ENCODE measurements around the gene MYBPH. TPM values are rescaled to one million over a fixed set of nuclear protein-coding genes. Genes with fewer than 3 reads are reported as not detected.
A peak's percentile ranks its signal among the peaks of the same experiment; 100 is the strongest.

The MYBPH gene
- total RNA-seq, 3 donors from 2014 or later = not detected

DNA sequence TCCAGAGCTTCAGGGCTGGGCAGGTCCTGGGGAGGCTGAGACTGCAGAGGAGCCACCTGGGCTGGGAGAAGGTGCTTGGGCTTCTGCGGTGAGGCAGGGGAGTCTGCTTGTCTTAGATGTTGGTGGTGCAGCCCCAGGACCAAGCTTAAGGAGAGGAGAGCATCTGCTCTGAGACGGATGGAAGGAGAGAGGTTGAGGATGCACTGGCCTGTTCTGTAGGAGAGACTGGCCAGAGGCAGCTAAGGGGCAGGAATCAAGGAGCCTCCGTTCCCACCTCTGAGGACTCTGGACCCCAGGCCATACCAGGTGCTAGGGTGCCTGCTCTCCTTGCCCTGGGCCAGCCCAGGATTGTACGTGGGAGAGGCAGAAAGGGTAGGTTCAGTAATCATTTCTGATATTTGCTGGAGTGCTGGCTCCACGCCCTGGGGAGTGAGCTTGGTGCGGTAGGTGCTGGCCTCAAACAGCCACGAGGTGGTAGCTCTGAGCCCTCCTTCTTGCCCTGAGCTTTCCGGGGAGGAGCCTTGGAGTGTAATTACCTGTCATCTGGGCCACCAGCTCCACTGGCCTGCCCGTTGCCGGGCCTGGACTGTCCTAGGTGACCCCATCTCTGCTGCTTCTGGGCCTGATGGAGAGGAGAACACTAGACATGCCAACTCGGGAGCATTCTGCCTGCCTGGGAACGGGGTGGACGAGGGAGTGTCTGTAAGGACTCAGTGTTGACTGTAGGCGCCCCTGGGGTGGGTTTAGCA, 9.3 kb downstream of the MYBPH start:
- Histone ChIP-seq H3K9me3 (no peaks in the 10 kb centered on the region), H3K36me3 (ENCODE audit: low read depth) (no peaks in the 10 kb centered on the region), H3K4me1 (ENCODE audit: low read depth) (no peaks in the 10 kb centered on the region), H3K4me3 (no peak overlapping the region)
- intact Hi-C loops (cut with DNase I, micrococcal nuclease) = no loop called here
- DNase-seq (peak in 2 of 3 donors; percentile 66 to 68), ATAC-seq (peak; percentile 89)
- TF ChIP-seq, protein P1, sequence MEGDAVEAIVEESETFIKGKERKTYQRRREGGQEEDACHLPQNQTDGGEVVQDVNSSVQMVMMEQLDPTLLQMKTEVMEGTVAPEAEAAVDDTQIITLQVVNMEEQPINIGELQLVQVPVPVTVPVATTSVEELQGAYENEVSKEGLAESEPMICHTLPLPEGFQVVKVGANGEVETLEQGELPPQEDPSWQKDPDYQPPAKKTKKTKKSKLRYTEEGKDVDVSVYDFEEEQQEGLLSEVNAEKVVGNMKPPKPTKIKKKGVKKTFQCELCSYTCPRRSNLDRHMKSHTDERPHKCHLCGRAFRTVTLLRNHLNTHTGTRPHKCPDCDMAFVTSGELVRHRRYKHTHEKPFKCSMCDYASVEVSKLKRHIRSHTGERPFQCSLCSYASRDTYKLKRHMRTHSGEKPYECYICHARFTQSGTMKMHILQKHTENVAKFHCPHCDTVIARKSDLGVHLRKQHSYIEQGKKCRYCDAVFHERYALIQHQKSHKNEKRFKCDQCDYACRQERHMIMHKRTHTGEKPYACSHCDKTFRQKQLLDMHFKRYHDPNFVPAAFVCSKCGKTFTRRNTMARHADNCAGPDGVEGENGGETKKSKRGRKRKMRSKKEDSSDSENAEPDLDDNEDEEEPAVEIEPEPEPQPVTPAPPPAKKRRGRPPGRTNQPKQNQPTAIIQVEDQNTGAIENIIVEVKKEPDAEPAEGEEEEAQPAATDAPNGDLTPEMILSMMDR (IDR thresholded peaks at IDR 0.05) = no peak

DNA sequence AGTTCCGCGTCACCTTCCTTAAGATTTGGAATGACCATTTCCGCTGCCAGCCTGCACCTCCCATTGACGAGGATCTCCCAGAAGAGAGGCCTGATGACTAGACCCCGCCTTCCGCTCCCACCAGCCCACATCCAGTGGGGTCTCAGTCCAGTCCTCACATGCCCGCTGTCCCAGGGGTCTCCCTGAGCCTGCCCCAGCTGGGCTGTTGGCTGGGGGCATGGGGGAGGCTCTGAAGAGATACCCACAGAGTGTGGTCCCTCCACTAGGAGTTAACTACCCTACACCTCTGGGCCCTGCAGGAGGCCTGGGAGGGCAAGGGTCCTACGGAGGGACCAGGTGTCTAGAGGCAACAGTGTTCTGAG, 9.8 kb downstream of the MYBPH start:
- Histone ChIP-seq H3K9me3 (no peaks in the 10 kb centered on the region), H3K36me3 (ENCODE audit: low read depth) (no peaks in the 10 kb centered on the region), H3K4me1 (ENCODE audit: low read depth) (no peaks in the 10 kb centered on the region), H3K4me3 (no peak overlapping the region)
- intact Hi-C loops (cut with DNase I, micrococcal nuclease) = no loop called here
- ATAC-seq = no peak
- TF ChIP-seq, protein P1 (IDR thresholded peaks at IDR 0.05) = no peak
- no peak for DNase-seq

- H3K4me3 ChIP-seq = no peak overlapping the region
- intact Hi-C loops (cut with DNase I, micrococcal nuclease) = no loop called here
- DNase-seq (no peak), ATAC-seq (no peak)
- TF ChIP-seq, protein P1 (IDR thresholded peaks at IDR 0.05) = no peak
- no peaks in the 10 kb centered on the region for H3K4me1 ChIP-seq (ENCODE audit: low read depth)
- H3K9me3 ChIP-seq = no peaks in the 10 kb centered on the region
- H3K36me3 ChIP-seq (ENCODE audit: low read depth) = no peaks in the 10 kb centered on the region
Measured at GRCh38 chr1:203165101-203165799, 10.4 kb downstream of the MYBPH start.

DNA sequence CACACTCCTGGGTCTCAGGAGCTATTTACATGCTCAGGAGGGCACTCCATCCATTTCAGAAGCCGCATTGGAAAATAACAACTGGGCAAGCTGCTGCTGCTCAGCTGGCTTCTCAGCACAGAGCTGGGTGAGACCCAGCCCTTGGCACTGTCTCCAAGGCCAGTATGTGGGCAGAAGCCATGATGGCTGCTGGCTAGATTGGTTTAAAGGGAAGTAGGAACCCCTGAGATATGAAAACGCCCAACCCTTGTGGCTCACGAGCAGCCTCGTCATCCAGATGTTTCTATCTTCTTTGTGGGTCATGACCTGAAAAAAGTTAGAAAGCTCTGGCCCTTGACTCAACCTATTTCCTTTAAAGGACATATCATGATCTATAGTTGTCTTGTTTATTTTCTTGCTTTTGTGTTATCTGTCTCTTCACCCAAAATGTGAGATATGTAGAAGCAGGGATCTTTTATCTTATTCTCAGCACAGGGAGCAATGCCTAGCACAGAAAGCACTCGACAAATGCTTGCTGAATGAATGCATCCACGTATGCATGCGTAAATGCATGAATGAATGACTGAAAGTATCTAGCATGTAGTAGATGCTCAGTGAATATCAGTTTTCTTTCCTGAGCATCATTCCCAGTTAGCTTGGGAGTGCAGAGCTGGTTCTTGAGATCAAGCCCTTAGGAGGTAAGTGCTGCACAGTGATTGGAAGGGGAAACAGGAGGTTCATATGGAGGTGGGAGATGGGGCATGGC, 11.6 kb downstream of the MYBPH start:
- H3K36me3 ChIP-seq (ENCODE audit: low read depth) = no peaks in the 10 kb centered on the region
- no peak overlapping the region for H3K4me3 ChIP-seq
- no peaks in the 10 kb centered on the region for H3K4me1 ChIP-seq (ENCODE audit: low read depth)
- TF ChIP-seq, protein P1 (IDR thresholded peaks at IDR 0.05) = no peak
- H3K9me3 ChIP-seq = no peaks in the 10 kb centered on the region
- intact Hi-C loops (cut with DNase I, micrococcal nuclease) = no loop called here
- ATAC-seq (no peak), DNase-seq (no peak)

DNA sequence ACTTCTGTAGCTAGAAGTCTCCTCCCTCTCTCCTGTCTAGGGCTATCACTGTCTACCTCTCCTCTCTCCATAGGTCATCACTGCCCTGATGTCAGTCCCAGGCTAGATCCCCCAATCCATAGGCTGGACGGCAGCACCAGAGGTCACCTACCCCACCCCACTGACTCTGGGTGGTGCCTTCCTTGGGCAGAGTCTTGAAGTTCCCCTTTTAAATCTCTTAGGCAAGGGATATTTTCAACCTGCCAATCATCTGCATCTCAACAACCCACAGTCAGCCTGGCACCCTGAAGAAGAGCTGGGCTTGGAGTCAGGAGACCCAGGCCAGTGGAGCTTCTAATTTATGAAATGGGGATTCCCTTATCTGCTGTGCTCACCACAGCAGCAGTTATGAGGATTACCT, 13.2 kb downstream of the MYBPH start:
- ATAC-seq = no peak
- intact Hi-C loops (cut with DNase I, micrococcal nuclease) = no loop called here
- TF ChIP-seq, protein P1 (IDR thresholded peaks at IDR 0.05) = no peak
- Histone ChIP-seq H3K4me1 (ENCODE audit: low read depth) (no peaks in the 10 kb centered on the region), H3K9me3 (no peaks in the 10 kb centered on the region), H3K4me3 (no peak overlapping the region), H3K36me3 (ENCODE audit: low read depth) (no peaks in the 10 kb centered on the region)
- DNase-seq = no peak
